VCaP (cell line): ENCODE results near the gene CTPS2.
A peak's percentile ranks its signal among the peaks of the same experiment; 100 is the strongest.

Source experiments
- H3K27ac ChIP-seq: fragments of 450-650 bp; 2 replicates; pipeline ENCODE4 v1.5.1; 2017
- CTCF ChIP-seq: fragments of 450-650 bp; conservative IDR thresholded peaks from 2 replicates; pipeline ENCODE4 v1.5.1; 2017; ENCODE audit warnings: mild to moderate bottlenecking, moderate library complexity

Gene CTPS2

GRCh38 chrX:16664074-16664473 is 48.4 kb downstream of the CTPS2 start:
- TF ChIP-seq CTCF: peak; percentile 51

GRCh38 chrX:16662402-16662801 is 50.1 kb downstream of the CTPS2 start:
- H3K27ac ChIP-seq: peak overlapping the region; percentile 62
- no peak for TF ChIP-seq CTCF

More at GRCh38 chrX:16664074-16664473, 48.4 kb downstream of the CTPS2 start:
- H3K27ac ChIP-seq: peak overlapping the region; percentile 62

- no peak for TF ChIP-seq CTCF
- H3K27ac ChIP-seq: no peak overlapping the region
Observed at GRCh38 chrX:16661495-16661894, 51.0 kb downstream of the CTPS2 start.

GRCh38 chrX:16659321-16659720 is 53.1 kb downstream of the CTPS2 start:
- no peak for TF ChIP-seq CTCF

GRCh38 chrX:16658284-16658683 is 54.2 kb downstream of the CTPS2 start:
- no peak overlapping the region for H3K27ac ChIP-seq
- no peak for TF ChIP-seq CTCF

More at GRCh38 chrX:16659321-16659720, 53.1 kb downstream of the CTPS2 start:
- H3K27ac ChIP-seq: no peak overlapping the region

- TF ChIP-seq CTCF: no peak
- no peak overlapping the region for H3K27ac ChIP-seq
Observed at GRCh38 chrX:16654093-16654492, 58.4 kb downstream of the CTPS2 start.

GRCh38 chrX:16653424-16653823 is 59.0 kb downstream of the CTPS2 start:
- no peak overlapping the region for H3K27ac ChIP-seq
- no peak for TF ChIP-seq CTCF
